Measurements from ENCODE around the gene OTOGL.

Gene OTOGL

DNA sequence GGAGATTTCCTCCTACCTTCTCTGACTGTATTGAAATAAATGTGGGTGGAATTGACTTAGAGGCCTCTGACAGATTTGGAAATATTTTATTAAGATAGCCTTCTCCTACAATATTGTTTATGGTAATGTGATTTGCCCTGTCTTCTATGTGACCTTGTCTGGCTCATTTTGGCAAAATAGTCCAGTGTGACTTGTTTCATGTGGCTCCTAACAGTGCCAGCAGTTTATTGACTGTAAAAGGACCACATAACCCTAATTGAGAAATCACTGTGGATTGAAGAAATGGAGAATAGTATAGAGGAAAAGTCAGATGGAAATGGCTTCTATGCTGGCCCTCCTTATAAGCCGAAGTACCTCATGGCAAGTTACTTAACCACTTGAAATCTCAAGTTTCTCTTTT is 173.8 kb downstream of the OTOGL start:
- TF ChIP-seq, protein P1, sequence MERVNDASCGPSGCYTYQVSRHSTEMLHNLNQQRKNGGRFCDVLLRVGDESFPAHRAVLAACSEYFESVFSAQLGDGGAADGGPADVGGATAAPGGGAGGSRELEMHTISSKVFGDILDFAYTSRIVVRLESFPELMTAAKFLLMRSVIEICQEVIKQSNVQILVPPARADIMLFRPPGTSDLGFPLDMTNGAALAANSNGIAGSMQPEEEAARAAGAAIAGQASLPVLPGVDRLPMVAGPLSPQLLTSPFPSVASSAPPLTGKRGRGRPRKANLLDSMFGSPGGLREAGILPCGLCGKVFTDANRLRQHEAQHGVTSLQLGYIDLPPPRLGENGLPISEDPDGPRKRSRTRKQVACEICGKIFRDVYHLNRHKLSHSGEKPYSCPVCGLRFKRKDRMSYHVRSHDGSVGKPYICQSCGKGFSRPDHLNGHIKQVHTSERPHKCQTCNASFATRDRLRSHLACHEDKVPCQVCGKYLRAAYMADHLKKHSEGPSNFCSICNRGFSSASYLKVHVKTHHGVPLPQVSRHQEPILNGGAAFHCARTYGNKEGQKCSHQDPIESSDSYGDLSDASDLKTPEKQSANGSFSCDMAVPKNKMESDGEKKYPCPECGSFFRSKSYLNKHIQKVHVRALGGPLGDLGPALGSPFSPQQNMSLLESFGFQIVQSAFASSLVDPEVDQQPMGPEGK (CRISPR knock-in tag; IDR thresholded peaks at IDR 0.05; ENCODE audit: borderline replicate concordance), result no peak
- TF ChIP-seq GLIS3 (CRISPR knock-in tag; IDR thresholded peaks at IDR 0.05) (no peak), ZNF70 (CRISPR knock-in tag; IDR thresholded peaks at IDR 0.05) (no peak), ZC3H10 (CRISPR knock-in tag; IDR thresholded peaks at IDR 0.05) (no peak), TOX (CRISPR knock-in tag; IDR thresholded peaks at IDR 0.05; ENCODE audit: borderline replicate concordance) (no peak), OSR1 (CRISPR knock-in tag; IDR thresholded peaks at IDR 0.05) (no peak)
- no peak for ATAC-seq

DNA sequence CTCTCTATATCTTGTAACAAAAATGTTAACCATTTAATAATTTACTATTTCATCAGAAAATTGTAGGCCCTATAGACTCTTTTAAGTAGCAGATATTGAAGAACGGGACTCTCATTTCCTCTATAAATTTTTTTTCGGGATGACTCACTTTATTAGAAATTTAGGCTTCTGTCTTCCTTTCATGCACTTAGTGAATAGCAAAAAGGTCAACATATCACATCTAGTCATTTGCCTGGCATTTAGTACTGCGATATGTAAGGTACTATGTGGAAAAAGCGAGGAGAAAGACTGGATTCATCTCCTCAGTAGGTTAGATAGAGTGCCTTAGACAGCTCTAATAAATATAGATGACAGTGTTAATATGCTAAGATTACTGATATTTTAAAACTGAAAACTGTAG is 178.4 kb downstream of the OTOGL start:
- TF ChIP-seq, protein P1 (CRISPR knock-in tag; IDR thresholded peaks at IDR 0.05; ENCODE audit: borderline replicate concordance), result no peak
- no peak for TF ChIP-seq ARNTL (CRISPR knock-in tag; IDR thresholded peaks at IDR 0.05; ENCODE audit: borderline replicate concordance, low read depth)
- no peak for TF ChIP-seq OSR1 (CRISPR knock-in tag; IDR thresholded peaks at IDR 0.05)
- TF ChIP-seq, protein P2, sequence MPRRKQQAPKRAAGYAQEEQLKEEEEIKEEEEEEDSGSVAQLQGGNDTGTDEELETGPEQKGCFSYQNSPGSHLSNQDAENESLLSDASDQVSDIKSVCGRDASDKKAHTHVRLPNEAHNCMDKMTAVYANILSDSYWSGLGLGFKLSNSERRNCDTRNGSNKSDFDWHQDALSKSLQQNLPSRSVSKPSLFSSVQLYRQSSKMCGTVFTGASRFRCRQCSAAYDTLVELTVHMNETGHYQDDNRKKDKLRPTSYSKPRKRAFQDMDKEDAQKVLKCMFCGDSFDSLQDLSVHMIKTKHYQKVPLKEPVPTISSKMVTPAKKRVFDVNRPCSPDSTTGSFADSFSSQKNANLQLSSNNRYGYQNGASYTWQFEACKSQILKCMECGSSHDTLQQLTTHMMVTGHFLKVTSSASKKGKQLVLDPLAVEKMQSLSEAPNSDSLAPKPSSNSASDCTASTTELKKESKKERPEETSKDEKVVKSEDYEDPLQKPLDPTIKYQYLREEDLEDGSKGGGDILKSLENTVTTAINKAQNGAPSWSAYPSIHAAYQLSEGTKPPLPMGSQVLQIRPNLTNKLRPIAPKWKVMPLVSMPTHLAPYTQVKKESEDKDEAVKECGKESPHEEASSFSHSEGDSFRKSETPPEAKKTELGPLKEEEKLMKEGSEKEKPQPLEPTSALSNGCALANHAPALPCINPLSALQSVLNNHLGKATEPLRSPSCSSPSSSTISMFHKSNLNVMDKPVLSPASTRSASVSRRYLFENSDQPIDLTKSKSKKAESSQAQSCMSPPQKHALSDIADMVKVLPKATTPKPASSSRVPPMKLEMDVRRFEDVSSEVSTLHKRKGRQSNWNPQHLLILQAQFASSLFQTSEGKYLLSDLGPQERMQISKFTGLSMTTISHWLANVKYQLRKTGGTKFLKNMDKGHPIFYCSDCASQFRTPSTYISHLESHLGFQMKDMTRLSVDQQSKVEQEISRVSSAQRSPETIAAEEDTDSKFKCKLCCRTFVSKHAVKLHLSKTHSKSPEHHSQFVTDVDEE (CRISPR knock-in tag; IDR thresholded peaks at IDR 0.05), result no peak
- no peak for TF ChIP-seq TOX (CRISPR knock-in tag; IDR thresholded peaks at IDR 0.05; ENCODE audit: borderline replicate concordance)
- no peak for TF ChIP-seq ZNF565 (CRISPR knock-in tag; conservative IDR thresholded peaks at IDR 0.05; ENCODE audit: low read depth)
- no peak for TF ChIP-seq ISL1 (CRISPR knock-in tag; IDR thresholded peaks at IDR 0.05)
- TF ChIP-seq CSDC2 (CRISPR knock-in tag; IDR thresholded peaks at IDR 0.05), result no peak
- ATAC-seq, result no peak

DNA sequence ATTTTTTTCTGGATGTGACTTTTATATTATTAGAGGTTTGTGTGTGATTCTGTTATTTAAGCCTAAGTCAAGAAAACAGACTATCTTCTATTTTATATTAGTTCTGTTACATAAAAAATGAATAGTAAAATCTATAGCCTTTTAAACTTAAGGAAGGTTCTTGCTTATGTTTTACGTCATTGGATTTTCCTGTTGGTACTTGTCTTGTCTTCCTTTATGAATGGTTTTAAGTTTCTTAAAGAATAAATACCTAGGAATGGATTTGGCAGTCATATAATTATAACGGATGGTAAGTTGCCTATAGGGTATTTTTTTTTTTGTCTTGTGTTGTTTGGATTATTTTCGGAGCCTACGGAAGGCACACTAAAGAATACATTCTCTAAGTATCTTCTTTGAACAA is 182.9 kb downstream of the OTOGL start:
- TF ChIP-seq, protein P3, sequence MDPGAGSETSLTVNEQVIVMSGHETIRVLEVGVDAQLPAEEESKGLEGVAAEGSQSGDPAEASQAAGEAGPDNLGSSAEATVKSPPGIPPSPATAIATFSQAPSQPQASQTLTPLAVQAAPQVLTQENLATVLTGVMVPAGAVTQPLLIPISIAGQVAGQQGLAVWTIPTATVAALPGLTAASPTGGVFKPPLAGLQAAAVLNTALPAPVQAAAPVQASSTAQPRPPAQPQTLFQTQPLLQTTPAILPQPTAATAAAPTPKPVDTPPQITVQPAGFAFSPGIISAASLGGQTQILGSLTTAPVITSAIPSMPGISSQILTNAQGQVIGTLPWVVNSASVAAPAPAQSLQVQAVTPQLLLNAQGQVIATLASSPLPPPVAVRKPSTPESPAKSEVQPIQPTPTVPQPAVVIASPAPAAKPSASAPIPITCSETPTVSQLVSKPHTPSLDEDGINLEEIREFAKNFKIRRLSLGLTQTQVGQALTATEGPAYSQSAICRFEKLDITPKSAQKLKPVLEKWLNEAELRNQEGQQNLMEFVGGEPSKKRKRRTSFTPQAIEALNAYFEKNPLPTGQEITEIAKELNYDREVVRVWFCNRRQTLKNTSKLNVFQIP (CRISPR knock-in tag; IDR thresholded peaks at IDR 0.05; ENCODE audit: borderline replicate concordance, low read depth), result no peak
- TF ChIP-seq ZC3H10 (CRISPR knock-in tag; IDR thresholded peaks at IDR 0.05), result no peak
- no peak for TF ChIP-seq ZNF8 (CRISPR knock-in tag; IDR thresholded peaks at IDR 0.05)
- TF ChIP-seq, protein P4, sequence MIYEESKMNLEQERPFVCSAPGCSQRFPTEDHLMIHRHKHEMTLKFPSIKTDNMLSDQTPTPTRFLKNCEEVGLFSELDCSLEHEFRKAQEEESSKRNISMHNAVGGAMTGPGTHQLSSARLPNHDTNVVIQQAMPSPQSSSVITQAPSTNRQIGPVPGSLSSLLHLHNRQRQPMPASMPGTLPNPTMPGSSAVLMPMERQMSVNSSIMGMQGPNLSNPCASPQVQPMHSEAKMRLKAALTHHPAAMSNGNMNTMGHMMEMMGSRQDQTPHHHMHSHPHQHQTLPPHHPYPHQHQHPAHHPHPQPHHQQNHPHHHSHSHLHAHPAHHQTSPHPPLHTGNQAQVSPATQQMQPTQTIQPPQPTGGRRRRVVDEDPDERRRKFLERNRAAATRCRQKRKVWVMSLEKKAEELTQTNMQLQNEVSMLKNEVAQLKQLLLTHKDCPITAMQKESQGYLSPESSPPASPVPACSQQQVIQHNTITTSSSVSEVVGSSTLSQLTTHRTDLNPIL (CRISPR knock-in tag; IDR thresholded peaks at IDR 0.05; ENCODE audit: low read depth), result no peak
- TF ChIP-seq, protein P5, sequence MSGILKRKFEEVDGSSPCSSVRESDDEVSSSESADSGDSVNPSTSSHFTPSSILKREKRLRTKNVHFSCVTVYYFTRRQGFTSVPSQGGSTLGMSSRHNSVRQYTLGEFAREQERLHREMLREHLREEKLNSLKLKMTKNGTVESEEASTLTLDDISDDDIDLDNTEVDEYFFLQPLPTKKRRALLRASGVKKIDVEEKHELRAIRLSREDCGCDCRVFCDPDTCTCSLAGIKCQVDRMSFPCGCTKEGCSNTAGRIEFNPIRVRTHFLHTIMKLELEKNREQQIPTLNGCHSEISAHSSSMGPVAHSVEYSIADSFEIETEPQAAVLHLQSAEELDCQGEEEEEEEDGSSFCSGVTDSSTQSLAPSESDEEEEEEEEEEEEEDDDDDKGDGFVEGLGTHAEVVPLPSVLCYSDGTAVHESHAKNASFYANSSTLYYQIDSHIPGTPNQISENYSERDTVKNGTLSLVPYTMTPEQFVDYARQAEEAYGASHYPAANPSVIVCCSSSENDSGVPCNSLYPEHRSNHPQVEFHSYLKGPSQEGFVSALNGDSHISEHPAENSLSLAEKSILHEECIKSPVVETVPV (CRISPR knock-in tag; IDR thresholded peaks at IDR 0.05), result no peak
- TF ChIP-seq ZNF565 (CRISPR knock-in tag; conservative IDR thresholded peaks at IDR 0.05; ENCODE audit: low read depth), result no peak
- ATAC-seq, result no peak

DNA sequence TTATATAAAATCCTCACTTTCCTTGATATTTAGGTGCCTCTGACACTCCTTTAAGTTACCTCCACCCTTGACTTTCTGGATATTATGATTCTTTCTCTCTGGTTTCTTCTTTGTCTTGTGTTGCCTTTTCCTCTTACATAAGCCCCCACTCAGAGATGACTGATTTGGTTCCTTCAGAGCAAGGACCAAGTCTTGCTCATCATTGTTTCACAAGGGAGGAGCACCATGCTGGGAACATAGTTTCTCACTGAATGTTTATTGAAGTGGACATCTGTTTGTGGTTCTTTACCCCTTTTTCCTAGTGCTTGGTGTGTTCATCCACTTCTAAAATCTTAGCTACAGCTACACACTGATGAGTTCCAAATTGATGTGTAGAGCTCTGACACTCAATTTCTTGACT is 183.4 kb downstream of the OTOGL start:
- ATAC-seq, result no peak
- TF ChIP-seq ZNF565 (CRISPR knock-in tag; conservative IDR thresholded peaks at IDR 0.05; ENCODE audit: low read depth) (no peak), TCF4 (CRISPR knock-in tag; IDR thresholded peaks at IDR 0.05; ENCODE audit: borderline replicate concordance) (no peak), CSDC2 (CRISPR knock-in tag; IDR thresholded peaks at IDR 0.05) (no peak), ESRRG (CRISPR knock-in tag; IDR thresholded peaks at IDR 0.05) (no peak), GLIS3 (CRISPR knock-in tag; IDR thresholded peaks at IDR 0.05) (no peak), ZC3H10 (CRISPR knock-in tag; IDR thresholded peaks at IDR 0.05) (no peak), TOX (CRISPR knock-in tag; IDR thresholded peaks at IDR 0.05; ENCODE audit: borderline replicate concordance) (no peak)
- TF ChIP-seq, protein P1 (CRISPR knock-in tag; IDR thresholded peaks at IDR 0.05; ENCODE audit: borderline replicate concordance), result no peak
- TF ChIP-seq, protein P2 (CRISPR knock-in tag; IDR thresholded peaks at IDR 0.05), result no peak
